BE2C (cell line): ENCODE measurements around the gene PTK7.
A peak's percentile ranks its signal among the peaks of the same experiment; 100 is the strongest.
"Not testable (repeated sequence)": the region's sequence is repeated elsewhere in the genome, so short reads cannot be mapped to it uniquely, and the experiment has no call there.

Source experiments
- DNase-seq: peaks from one replicate; pipeline ENCODE4 v3.0.0-alpha.2; 2020
- H3K27me3 ChIP-seq: fragments of 250-450 bp; sonication (Bioruptor Pico); 2 replicates; pipeline ENCODE4 v1.5.1; 2020; ENCODE audit warnings: mild to moderate bottlenecking
- H3K36me3 ChIP-seq: fragments of 250-450 bp; sonication (Bioruptor Pico); 2 replicates; pipeline ENCODE4 v1.5.1; 2020; ENCODE audit warnings: mild to moderate bottlenecking
- H3K4me1 ChIP-seq: fragments of 250-450 bp; sonication (Bioruptor Pico); 2 replicates; pipeline ENCODE4 v1.5.1; 2020
- H3K4me3 ChIP-seq: 2 replicates; pipeline ENCODE4 v1.5.1; 2011; ENCODE audit warnings: low read depth, low read length
- H3K9me3 ChIP-seq: fragments of 250-450 bp; sonication (Bioruptor Pico); 2 replicates; pipeline ENCODE4 v1.5.1; 2020
- TF ChIP-seq, protein P1 (sequence below): IDR thresholded peaks from 2 replicates; pipeline ENCODE4 v1.5.1; 2012; ENCODE audit warnings: mild to moderate bottlenecking, low read depth, low read length

The PTK7 gene

DNA sequence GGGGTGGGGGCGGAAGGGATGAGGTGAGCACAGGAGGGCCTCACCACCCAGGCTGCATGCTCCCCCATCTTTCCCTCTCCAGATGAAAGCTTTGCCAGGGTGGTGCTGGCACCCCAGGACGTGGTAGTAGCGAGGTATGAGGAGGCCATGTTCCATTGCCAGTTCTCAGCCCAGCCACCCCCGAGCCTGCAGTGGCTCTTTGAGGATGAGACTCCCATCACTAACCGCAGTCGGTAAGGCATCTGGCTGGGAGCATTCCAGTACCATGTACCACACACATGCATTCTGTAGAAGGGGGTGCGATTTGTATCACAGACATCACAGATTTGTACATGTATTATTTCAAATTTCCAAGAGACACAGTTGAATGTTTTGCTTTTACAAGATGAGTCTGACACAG lies 54.3 kb downstream of the PTK7 start:
- no peak for DNase-seq
- TF ChIP-seq, protein P1, sequence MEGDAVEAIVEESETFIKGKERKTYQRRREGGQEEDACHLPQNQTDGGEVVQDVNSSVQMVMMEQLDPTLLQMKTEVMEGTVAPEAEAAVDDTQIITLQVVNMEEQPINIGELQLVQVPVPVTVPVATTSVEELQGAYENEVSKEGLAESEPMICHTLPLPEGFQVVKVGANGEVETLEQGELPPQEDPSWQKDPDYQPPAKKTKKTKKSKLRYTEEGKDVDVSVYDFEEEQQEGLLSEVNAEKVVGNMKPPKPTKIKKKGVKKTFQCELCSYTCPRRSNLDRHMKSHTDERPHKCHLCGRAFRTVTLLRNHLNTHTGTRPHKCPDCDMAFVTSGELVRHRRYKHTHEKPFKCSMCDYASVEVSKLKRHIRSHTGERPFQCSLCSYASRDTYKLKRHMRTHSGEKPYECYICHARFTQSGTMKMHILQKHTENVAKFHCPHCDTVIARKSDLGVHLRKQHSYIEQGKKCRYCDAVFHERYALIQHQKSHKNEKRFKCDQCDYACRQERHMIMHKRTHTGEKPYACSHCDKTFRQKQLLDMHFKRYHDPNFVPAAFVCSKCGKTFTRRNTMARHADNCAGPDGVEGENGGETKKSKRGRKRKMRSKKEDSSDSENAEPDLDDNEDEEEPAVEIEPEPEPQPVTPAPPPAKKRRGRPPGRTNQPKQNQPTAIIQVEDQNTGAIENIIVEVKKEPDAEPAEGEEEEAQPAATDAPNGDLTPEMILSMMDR: no peak
- no peaks in the 10 kb centered on the region for H3K27me3 ChIP-seq
- H3K36me3 ChIP-seq: peaks cover 5% of the 10 kb centered on the region; the same call in 1 of the 2 replicates
- no peaks in the 10 kb centered on the region for H3K9me3 ChIP-seq
- H3K4me1 ChIP-seq: peaks cover 3% of the 10 kb centered on the region
- no peak overlapping the region for H3K4me3 ChIP-seq

DNA sequence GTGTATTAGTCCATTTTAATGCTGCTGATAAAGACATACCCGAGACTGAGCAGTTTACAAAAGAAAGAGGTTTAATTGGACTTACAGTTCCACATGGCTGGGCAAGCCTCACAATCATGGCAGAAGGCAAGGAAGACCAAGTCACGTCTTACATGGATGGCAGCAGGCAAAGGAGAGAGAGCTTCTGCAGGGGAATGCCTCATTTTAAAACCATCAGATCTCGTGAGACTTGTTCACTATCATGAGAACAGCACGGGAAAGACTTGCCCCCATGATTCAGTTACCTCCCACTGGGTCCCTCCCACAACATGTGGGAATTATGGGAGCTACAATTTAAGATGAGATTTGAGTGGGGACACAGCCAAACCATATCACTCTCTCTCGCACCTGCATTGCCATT lies 55.3 kb downstream of the PTK7 start:
- H3K27me3 ChIP-seq, H3K36me3 ChIP-seq, DNase-seq, H3K4me3 ChIP-seq, H3K4me1 ChIP-seq, H3K9me3 ChIP-seq: not testable (repeated sequence)

DNA sequence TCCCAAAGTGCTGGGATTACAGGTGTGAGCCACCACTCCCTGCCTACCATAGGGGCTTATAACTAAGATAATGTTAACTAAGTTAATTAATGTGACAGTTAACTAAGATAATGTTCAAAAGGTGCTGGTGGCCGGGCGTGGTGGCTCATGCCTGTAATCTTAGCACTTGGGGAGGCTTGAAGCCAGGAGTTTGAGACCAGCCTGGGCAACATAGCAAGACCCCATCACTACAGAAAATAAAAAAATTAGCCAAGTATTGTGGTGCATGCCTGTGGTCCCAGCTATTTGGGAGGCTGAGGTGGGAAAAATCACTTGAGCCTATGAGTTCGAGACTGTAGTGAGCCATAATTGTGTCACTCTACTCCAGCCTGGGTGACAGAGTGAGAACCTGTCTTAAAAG lies 62.2 kb downstream of the PTK7 start:
- no peak for DNase-seq
- Histone ChIP-seq H3K9me3 (no peaks in the 10 kb centered on the region), H3K36me3 (peaks cover 6% of the 10 kb centered on the region), H3K4me3 (no peak overlapping the region), H3K27me3 (no peaks in the 10 kb centered on the region), H3K4me1 (peaks cover 4% of the 10 kb centered on the region; the same call in 1 of the 2 replicates)
- TF ChIP-seq, protein P1: no peak

DNA sequence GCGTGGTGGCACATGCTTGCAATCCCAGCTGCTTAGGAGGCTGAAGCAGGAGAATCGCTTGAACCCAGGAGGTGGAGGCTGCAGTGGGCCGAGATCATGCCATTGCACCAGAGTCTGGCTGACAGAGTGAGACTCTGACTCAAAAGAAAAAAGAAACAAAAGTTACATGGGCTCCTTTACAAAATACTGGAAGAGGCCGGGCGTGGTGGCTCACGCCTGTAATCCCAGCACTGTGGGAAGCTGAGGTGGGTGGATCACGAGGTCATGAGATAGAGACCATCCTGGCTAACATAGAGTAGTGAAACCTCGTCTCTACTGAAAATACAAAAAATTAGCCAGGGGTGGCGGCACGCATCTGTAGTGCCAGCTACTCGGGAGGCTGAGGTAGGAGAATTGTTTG lies 63.9 kb downstream of the PTK7 start:
- not testable (repeated sequence) for H3K9me3 ChIP-seq, DNase-seq, H3K4me1 ChIP-seq, H3K4me3 ChIP-seq, H3K27me3 ChIP-seq
- H3K36me3 ChIP-seq: peaks cover 13% of the 10 kb centered on the region

DNA sequence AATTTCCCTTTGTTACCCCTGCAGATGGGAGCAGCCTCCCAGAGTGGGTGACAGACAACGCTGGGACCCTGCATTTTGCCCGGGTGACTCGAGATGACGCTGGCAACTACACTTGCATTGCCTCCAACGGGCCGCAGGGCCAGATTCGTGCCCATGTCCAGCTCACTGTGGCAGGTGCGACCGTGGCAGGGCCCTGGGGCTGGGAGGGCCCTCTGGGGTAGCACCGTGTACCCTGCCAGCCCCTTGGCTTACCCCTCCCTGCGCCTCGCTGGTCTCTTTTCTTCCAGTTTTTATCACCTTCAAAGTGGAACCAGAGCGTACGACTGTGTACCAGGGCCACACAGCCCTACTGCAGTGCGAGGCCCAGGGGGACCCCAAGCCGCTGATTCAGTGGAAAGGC lies 65.5 kb downstream of the PTK7 start:
- Histone ChIP-seq H3K9me3 (no peaks in the 10 kb centered on the region), H3K36me3 (peaks cover 19% of the 10 kb centered on the region), H3K4me3 (no peak overlapping the region), H3K4me1 (peaks cover 7% of the 10 kb centered on the region; the same call in 1 of the 2 replicates), H3K27me3 (no peaks in the 10 kb centered on the region)
- DNase-seq: no peak
- TF ChIP-seq, protein P1: no peak

DNA sequence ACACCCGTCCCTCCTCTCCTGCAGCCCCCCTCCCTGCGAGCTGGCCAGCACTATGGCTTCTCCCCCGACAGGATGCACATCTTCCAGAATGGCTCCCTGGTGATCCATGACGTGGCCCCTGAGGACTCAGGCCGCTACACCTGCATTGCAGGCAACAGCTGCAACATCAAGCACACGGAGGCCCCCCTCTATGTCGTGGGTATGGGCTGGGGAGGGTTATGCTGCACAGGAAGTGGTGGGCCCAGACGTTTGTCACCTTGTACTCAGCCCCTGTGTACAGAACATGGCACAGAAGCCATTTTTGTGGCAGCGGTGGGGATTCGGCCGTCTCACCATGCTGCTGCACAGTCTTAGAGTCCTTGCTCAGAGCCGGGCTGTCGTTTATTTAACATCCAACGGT lies 66.0 kb downstream of the PTK7 start:
- H3K4me3 ChIP-seq: no peak overlapping the region

DNA sequence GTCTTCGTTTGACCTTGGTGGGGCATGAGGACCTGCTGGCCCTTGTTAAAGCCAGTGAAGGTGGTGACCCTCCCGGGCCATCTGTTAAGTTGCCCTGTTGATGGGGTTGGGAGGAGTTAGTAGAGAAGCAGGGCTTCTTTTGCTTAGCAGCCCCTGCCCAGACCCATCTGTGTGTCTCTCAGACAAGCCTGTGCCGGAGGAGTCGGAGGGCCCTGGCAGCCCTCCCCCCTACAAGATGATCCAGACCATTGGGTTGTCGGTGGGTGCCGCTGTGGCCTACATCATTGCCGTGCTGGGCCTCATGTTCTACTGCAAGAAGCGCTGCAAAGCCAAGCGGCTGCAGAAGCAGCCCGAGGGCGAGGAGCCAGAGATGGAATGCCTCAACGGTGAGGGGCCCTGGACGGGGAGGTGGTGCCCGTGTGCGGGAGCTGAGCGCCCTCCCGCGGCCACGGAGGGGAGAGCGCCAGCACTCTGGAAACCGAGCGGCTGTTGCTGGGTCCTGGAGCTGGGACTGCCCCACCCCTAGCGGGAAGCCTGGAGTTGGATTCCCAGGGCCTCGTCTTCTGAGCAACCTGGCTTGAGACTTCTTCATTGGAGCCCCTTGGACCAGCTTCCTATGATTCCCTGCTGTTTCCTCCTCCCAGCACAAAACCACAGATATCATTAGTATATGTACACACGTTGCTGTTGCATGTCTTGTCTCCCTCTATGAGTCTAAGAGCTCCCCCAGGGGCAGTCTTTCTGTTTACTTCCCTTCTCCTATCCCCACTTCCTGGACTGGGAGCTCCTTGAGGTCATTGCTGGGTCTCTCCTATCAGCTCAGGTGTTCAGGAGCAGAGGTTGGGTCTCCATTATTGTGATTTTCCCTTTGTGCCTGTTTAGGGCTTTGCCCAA lies 67.4 kb downstream of the PTK7 start:
- Histone ChIP-seq H3K27me3 (no peaks in the 10 kb centered on the region), H3K4me1 (peaks cover 10% of the 10 kb centered on the region; the same call in 1 of the 2 replicates), H3K4me3 (no peak overlapping the region), H3K9me3 (no peaks in the 10 kb centered on the region), H3K36me3 (peaks cover 28% of the 10 kb centered on the region)
- TF ChIP-seq, protein P1: peak; percentile 92
- peak; percentile 93 for DNase-seq

More for the DNA sequence above, 66.0 kb downstream of the PTK7 start:
- TF ChIP-seq, protein P1: no peak
- peaks cover 22% of the 10 kb centered on the region for H3K36me3 ChIP-seq
- no peak for DNase-seq
- no peaks in the 10 kb centered on the region for H3K27me3 ChIP-seq
- H3K4me1 ChIP-seq: peaks cover 7% of the 10 kb centered on the region; the same call in 1 of the 2 replicates
- no peaks in the 10 kb centered on the region for H3K9me3 ChIP-seq
